SK-N-MC (cell line): ENCODE measurements around the gene AFTPH.

Experiments used
- EZH2 ChIP-seq: fragments of 200-600 bp; sonication (generic); IDR thresholded peaks from one replicate; pipeline ENCODE4 v1.6.1; 2017; ENCODE audit warnings: antibody characterized with exemption
- FOXP2 ChIP-seq: optimal IDR thresholded peaks from 2 replicates; pipeline ENCODE3; 2011; ENCODE audit warnings: mild to moderate bottlenecking, moderate library complexity; ENCODE audit not compliant: insufficient read depth; ENCODE audit errors: extremely low read length, control extremely low read depth
- POLR2AphosphoS5 ChIP-seq: IDR thresholded peaks from 2 replicates; pipeline ENCODE4 v1.6.1; 2012; ENCODE audit warnings: mild to moderate bottlenecking, low read depth, low read length, borderline replicate concordance

DNA sequence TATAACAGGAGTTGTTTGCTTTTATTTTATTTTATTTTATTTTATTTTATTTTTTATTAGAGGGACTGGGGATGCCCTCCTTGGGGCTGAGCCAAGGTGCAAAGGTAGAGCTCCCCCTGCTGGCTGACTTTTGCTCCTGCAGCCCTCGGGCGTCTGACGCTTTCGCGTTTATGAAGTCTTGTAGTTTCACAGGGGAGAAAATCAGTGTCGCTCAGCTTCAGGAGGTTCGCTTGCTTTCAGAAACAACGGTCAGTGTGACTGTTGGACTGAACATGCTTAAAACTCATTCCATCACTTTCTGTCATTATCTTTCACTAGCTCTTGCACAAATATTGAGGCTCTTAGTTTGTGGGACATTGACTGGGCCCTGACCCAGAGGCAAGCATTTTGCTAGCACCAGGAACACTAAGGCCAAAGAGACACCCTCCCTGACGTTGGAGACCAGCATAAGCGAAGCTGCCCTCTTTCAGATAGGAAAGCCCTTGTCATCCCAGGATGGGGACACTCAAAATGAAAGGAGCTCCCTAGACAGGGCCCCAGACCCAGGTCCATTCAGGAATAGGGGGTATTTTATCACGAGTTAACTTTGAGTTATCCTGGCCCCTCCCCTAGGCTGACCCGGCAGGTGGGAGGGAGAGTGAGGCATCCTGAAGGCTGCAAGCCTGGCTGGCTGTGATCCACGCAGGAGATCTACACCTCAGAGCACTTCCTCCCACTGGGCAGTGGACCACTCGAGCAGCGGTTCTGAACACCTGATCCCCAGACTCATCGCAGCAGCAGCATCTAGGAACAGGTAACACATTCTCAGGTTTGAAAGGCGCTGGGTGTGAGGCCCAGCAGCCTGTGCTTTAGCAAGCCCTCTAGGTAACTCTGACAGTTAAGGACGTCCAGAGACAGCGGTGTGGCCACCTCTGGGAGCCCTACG is 35.8 kb upstream of the AFTPH start:
- TF ChIP-seq POLR2AphosphoS5 (no peak), EZH2 (no peak), FOXP2 (no peak)
